DND-41 (cell line): Measurements from ENCODE around the gene TNFRSF12A.

Experiments
- ATAC-seq: fragments of 200-7000 bp; cut with Tn5 transposase; 3 replicates; pipeline ENCODE4 v1.9.1; 2021; ENCODE audit warnings: low read depth; ENCODE audit not compliant: insufficient read depth
- DNase-seq: peaks from one replicate; pipeline ENCODE4 v3.0.0-alpha.2; 2020
- H2AFZ ChIP-seq: 2 replicates; pipeline ENCODE4 v1.6.0; 2012; ENCODE audit warnings: low read depth, low read length
- H3K27ac ChIP-seq: 2 replicates; pipeline ENCODE4 v1.5.1; 2012; ENCODE audit warnings: low read length, inconsistent platforms
- H3K27me3 ChIP-seq: fragments of 200-600 bp; sonication (generic); 2 replicates; pipeline ENCODE4 v1.6.0; 2012; ENCODE audit warnings: low read length, mild to moderate bottlenecking, inconsistent platforms; ENCODE audit not compliant: insufficient read depth, poor library complexity
- H3K36me3 ChIP-seq: 2 replicates; pipeline ENCODE4 v1.5.1; 2012; ENCODE audit warnings: low read length, inconsistent platforms; ENCODE audit not compliant: insufficient read depth
- H3K4me1 ChIP-seq: 2 replicates; pipeline ENCODE4 v1.5.1; 2012; ENCODE audit warnings: mild to moderate bottlenecking, low read length; ENCODE audit not compliant: insufficient read depth
- H3K4me2 ChIP-seq: 2 replicates; pipeline ENCODE4 v1.6.0; 2012; ENCODE audit warnings: mild to moderate bottlenecking, moderate library complexity, low read length, inconsistent platforms; ENCODE audit not compliant: insufficient read depth
- H3K4me3 ChIP-seq, 2 experiments: fragments of 200-600 bp in 1 of 2; shearing (Covaris generic) in 1 of 2; 2 replicates each; pipeline ENCODE4 v1.5.1; 2012 to 2016; ENCODE audit warnings: inconsistent platforms in 2 of 2, low read length in 2 of 2, mild to moderate bottlenecking in 2 of 2, low read depth in 1 of 2, moderate library complexity in 1 of 2
- H3K79me2 ChIP-seq: 2 replicates; pipeline ENCODE4 v1.6.0; 2012; ENCODE audit warnings: low read length, inconsistent platforms; ENCODE audit not compliant: insufficient read depth
- H3K9ac ChIP-seq: 2 replicates; pipeline ENCODE4 v1.6.0; 2012; ENCODE audit warnings: low read depth, mild to moderate bottlenecking, inconsistent platforms, low read length, moderate library complexity
- H3K9me3 ChIP-seq: 2 replicates; pipeline ENCODE4 v1.5.1; 2012; ENCODE audit warnings: low read length, moderate library complexity, mild to moderate bottlenecking, inconsistent platforms; ENCODE audit not compliant: insufficient read depth, severe bottlenecking
- H4K20me1 ChIP-seq: 2 replicates; pipeline ENCODE4 v1.6.0; 2012; ENCODE audit warnings: low read length; ENCODE audit not compliant: insufficient read depth
- EZH2 ChIP-seq: IDR thresholded peaks from 3 replicates; pipeline ENCODE4 v1.6.1; 2012; ENCODE audit warnings: borderline replicate concordance, low read depth, mild to moderate bottlenecking, moderate library complexity, low read length, inconsistent platforms; ENCODE audit not compliant: severe bottlenecking
- TF ChIP-seq, protein P1 (sequence below): IDR thresholded peaks from 2 replicates; pipeline ENCODE4 v1.5.1; 2012; ENCODE audit warnings: borderline replicate concordance, low read length, moderate library complexity, mild to moderate bottlenecking; ENCODE audit not compliant: poor library complexity, severe bottlenecking; ENCODE audit errors: extremely low read depth

TNFRSF12A gene

GRCh38 chr16:3027489-3027795 lies 7.3 kb downstream of the TNFRSF12A start:
- Histone ChIP-seq H3K27me3 (no peaks in the 10 kb centered on the region), H3K4me2 (no peak overlapping the region), H4K20me1 (peaks cover 22% of the 10 kb centered on the region), H2AFZ (no peak overlapping the region), H3K79me2 (peaks cover 12% of the 10 kb centered on the region), H3K9ac (no peak overlapping the region), H3K4me1 (peaks cover 32% of the 10 kb centered on the region), H3K27ac (no peak overlapping the region), H3K9me3 (no peaks in the 10 kb centered on the region), H3K36me3 (peaks cover 22% of the 10 kb centered on the region), H3K4me3 (no peak overlapping the region)
- TF ChIP-seq, protein P1, sequence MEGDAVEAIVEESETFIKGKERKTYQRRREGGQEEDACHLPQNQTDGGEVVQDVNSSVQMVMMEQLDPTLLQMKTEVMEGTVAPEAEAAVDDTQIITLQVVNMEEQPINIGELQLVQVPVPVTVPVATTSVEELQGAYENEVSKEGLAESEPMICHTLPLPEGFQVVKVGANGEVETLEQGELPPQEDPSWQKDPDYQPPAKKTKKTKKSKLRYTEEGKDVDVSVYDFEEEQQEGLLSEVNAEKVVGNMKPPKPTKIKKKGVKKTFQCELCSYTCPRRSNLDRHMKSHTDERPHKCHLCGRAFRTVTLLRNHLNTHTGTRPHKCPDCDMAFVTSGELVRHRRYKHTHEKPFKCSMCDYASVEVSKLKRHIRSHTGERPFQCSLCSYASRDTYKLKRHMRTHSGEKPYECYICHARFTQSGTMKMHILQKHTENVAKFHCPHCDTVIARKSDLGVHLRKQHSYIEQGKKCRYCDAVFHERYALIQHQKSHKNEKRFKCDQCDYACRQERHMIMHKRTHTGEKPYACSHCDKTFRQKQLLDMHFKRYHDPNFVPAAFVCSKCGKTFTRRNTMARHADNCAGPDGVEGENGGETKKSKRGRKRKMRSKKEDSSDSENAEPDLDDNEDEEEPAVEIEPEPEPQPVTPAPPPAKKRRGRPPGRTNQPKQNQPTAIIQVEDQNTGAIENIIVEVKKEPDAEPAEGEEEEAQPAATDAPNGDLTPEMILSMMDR: no peak
- TF ChIP-seq EZH2: no peak
- no peak for ATAC-seq
- no peak for DNase-seq

- Histone ChIP-seq H3K27me3 (no peaks in the 10 kb centered on the region), H3K4me3 (no peak overlapping the region), H3K9ac (no peak overlapping the region)
Measured at GRCh38 chr16:3027983-3028715, 8.0 kb downstream of the TNFRSF12A start.

GRCh38 chr16:3028716-3029319 lies 8.7 kb downstream of the TNFRSF12A start:
- H3K27ac ChIP-seq: no peak overlapping the region
- peaks cover 12% of the 10 kb centered on the region for H3K79me2 ChIP-seq
- DNase-seq (no peak), ATAC-seq (no peak)
- peaks cover 18% of the 10 kb centered on the region for H3K4me1 ChIP-seq
- H3K9ac ChIP-seq: no peak overlapping the region
- H3K27me3 ChIP-seq: no peaks in the 10 kb centered on the region
- H2AFZ ChIP-seq: no peak overlapping the region
- no peak for TF ChIP-seq EZH2
- TF ChIP-seq, protein P1: no peak
- peaks cover 22% of the 10 kb centered on the region for H3K36me3 ChIP-seq
- no peak overlapping the region for H3K4me3 ChIP-seq
- peaks cover 22% of the 10 kb centered on the region for H4K20me1 ChIP-seq
- no peaks in the 10 kb centered on the region for H3K9me3 ChIP-seq
- no peak overlapping the region for H3K4me2 ChIP-seq

More at GRCh38 chr16:3027983-3028715, 8.0 kb downstream of the TNFRSF12A start:
- ATAC-seq: peak; percentile 47
- no peak overlapping the region for H2AFZ ChIP-seq
- peaks cover 22% of the 10 kb centered on the region for H3K36me3 ChIP-seq
- peaks cover 22% of the 10 kb centered on the region for H4K20me1 ChIP-seq
- peaks cover 25% of the 10 kb centered on the region for H3K4me1 ChIP-seq
- TF ChIP-seq, protein P1: peak; percentile 78
- no peak for TF ChIP-seq EZH2
- peaks cover 12% of the 10 kb centered on the region for H3K79me2 ChIP-seq
- H3K27ac ChIP-seq: no peak overlapping the region
- peak; percentile 83 for DNase-seq
- H3K4me2 ChIP-seq: no peak overlapping the region
- no peaks in the 10 kb centered on the region for H3K9me3 ChIP-seq
